Chondrocyte (in vitro differentiated cells): ENCODE data around the gene C13orf42. TPM values are rescaled to one million over a fixed set of nuclear protein-coding genes. Genes with fewer than 3 reads are reported as not detected.

ENCODE experiments used
- DNase-seq: peaks from one replicate; pipeline ENCODE4 v3.0.0; 2021; ENCODE audit warnings: mixed read lengths, low spot score
- H3K27ac Mint-ChIP-seq: one replicate; pipeline ENCODE4 v1.8.0; 2021; ENCODE audit warnings: mild to moderate bottlenecking, moderate library complexity, mixed read lengths; ENCODE audit not compliant: unreplicated experiment
- H3K27me3 Mint-ChIP-seq: 2 replicates; pipeline ENCODE4 v1.8.0; 2021; ENCODE audit warnings: low read depth, mixed read lengths
- H3K36me3 Mint-ChIP-seq: 2 replicates; pipeline ENCODE4 v1.8.0; 2021; ENCODE audit warnings: low read depth, mixed read lengths
- H3K4me1 Mint-ChIP-seq: 2 replicates; pipeline ENCODE4 v1.8.0; 2021; ENCODE audit warnings: low read depth, mild to moderate bottlenecking, mixed read lengths
- H3K4me3 Mint-ChIP-seq: one replicate; pipeline ENCODE4 v1.8.0; 2021; ENCODE audit warnings: mild to moderate bottlenecking, moderate library complexity, mixed read lengths; ENCODE audit not compliant: unreplicated experiment
- H3K9me3 Mint-ChIP-seq: 2 replicates; pipeline ENCODE4 v1.8.0; 2021; ENCODE audit warnings: low read depth, mixed read lengths
- CTCF ChIP-seq: fragments of 200-600 bp; sonication (generic); IDR thresholded peaks from 2 replicates; pipeline ENCODE4 v1.5.0; 2021; ENCODE audit warnings: antibody characterized with exemption, mild to moderate bottlenecking, moderate library complexity
- total RNA-seq: library from RNA; stranded (reverse); gene quantifications from 3 replicates; pipeline ENCODE4 v1.2.1, GENCODE V29; 2021

Gene C13orf42
- total RNA-seq, 1 donor from 2014 or later = not detected

GRCh38 chr13:51065372-51066090 is 45.5 kb downstream of the C13orf42 start:
- Mint-ChIP-seq H3K9me3 (no peaks in the 10 kb centered on the region), H3K36me3 (no peaks in the 10 kb centered on the region), H3K27me3 (peaks cover 4% of the 10 kb centered on the region), H3K27ac (no peak overlapping the region), H3K4me3 (no peak overlapping the region), H3K4me1 (peaks cover 25% of the 10 kb centered on the region)
- TF ChIP-seq CTCF = no peak
- no peak for DNase-seq

- Mint-ChIP-seq H3K9me3 (no peaks in the 10 kb centered on the region), H3K27me3 (peaks cover 4% of the 10 kb centered on the region), H3K4me3 (no peak overlapping the region), H3K36me3 (no peaks in the 10 kb centered on the region), H3K4me1 (peaks cover 21% of the 10 kb centered on the region), H3K27ac (no peak overlapping the region)
- DNase-seq = no peak
- TF ChIP-seq CTCF = no peak
Measured at GRCh38 chr13:51064753-51065152, 46.3 kb downstream of the C13orf42 start.

- DNase-seq = no peak
- peaks cover 4% of the 10 kb centered on the region for H3K27me3 Mint-ChIP-seq
- H3K4me1 Mint-ChIP-seq = peaks cover 20% of the 10 kb centered on the region
- H3K4me3 Mint-ChIP-seq = no peak overlapping the region
- H3K27ac Mint-ChIP-seq = no peak overlapping the region
- TF ChIP-seq CTCF = no peak
- no peaks in the 10 kb centered on the region for H3K9me3 Mint-ChIP-seq
- no peaks in the 10 kb centered on the region for H3K36me3 Mint-ChIP-seq
Measured at GRCh38 chr13:51063909-51064308, 47.2 kb downstream of the C13orf42 start.

- no peak overlapping the region for H3K4me3 Mint-ChIP-seq
- H3K4me1 Mint-ChIP-seq = peaks cover 14% of the 10 kb centered on the region
- no peak for TF ChIP-seq CTCF
- no peaks in the 10 kb centered on the region for H3K36me3 Mint-ChIP-seq
- peaks cover 3% of the 10 kb centered on the region for H3K27me3 Mint-ChIP-seq
- H3K9me3 Mint-ChIP-seq = no peaks in the 10 kb centered on the region
- H3K27ac Mint-ChIP-seq = no peak overlapping the region
- no peak for DNase-seq
Measured at GRCh38 chr13:51058461-51059167, 52.5 kb downstream of the C13orf42 start.

GRCh38 chr13:51057906-51058305 is 53.2 kb downstream of the C13orf42 start:
- Mint-ChIP-seq H3K27me3 (peaks cover 3% of the 10 kb centered on the region), H3K36me3 (no peaks in the 10 kb centered on the region), H3K4me3 (no peak overlapping the region), H3K4me1 (peaks cover 18% of the 10 kb centered on the region), H3K9me3 (no peaks in the 10 kb centered on the region), H3K27ac (no peak overlapping the region)
- no peak for DNase-seq
- no peak for TF ChIP-seq CTCF
